GM18868 (cell line): Measurements from ENCODE around the gene ABAT.
A peak's percentile ranks its signal among the peaks of the same experiment; 100 is the strongest.

Experiments
- ATAC-seq: cut with Tn5 transposase; IDR thresholded peaks from one replicate; pipeline ENCODE4 v1.9.1; 2021; ENCODE audit warnings: mild to moderate bottlenecking, moderate library complexity; ENCODE audit not compliant: unreplicated experiment

ABAT gene

GRCh38 chr16:8674413-8675022 is at the start of gene ABAT:
ABAT (plus strand) TSS chr16:8674617; CDS start chr16:8735740, 61,123 bp downstream.
- peak; percentile 100 for ATAC-seq

GRCh38 chr16:8625491-8626087 is 48.8 kb upstream of the ABAT start:
- no peak for ATAC-seq

GRCh38 chr16:8626946-8627345 is 47.5 kb upstream of the ABAT start:
- ATAC-seq: no peak

- ATAC-seq: no peak
Observed at GRCh38 chr16:8627456-8627855, 47.0 kb upstream of the ABAT start.

DNA sequence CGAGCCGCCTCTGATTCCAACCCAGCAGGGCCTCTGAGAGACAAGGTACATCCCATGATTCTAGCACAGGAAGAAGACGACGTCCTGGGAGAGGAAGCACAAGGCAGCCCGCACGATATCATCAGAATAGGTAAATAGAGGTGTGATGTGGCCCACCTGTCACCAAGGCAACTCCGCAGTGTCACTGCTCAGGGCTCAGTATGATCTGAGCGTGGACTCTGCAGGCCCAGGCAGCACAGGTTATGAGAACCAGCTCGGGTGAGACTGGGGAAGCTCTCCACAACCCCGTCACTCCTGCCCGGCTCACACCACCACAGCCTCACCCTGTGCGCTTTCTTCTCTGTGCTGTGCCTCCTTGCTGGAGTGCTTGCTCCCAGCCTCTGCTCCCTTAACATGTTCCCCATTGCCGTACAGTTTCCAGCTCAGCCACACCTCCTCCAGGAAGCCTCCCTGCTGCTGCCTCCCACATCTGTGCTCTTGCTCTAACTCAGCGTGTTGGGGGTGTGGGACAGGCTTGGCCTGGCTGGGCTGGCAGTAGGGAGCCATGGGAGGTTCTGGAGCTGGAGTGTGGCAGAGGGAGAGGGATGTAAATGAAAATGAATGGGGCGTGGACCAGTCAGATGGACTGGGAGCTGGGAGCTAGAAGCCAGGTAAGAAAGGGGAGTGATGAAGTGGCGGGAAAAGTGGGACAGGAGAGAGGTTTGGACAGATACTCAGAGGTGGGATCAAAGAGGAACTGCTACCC is 45.3 kb upstream of the ABAT start:
- no peak for ATAC-seq

- no peak for ATAC-seq
Observed at GRCh38 chr16:8630255-8630953, 44.0 kb upstream of the ABAT start.

- ATAC-seq: no peak
Observed at GRCh38 chr16:8631373-8631772, 43.0 kb upstream of the ABAT start.

DNA sequence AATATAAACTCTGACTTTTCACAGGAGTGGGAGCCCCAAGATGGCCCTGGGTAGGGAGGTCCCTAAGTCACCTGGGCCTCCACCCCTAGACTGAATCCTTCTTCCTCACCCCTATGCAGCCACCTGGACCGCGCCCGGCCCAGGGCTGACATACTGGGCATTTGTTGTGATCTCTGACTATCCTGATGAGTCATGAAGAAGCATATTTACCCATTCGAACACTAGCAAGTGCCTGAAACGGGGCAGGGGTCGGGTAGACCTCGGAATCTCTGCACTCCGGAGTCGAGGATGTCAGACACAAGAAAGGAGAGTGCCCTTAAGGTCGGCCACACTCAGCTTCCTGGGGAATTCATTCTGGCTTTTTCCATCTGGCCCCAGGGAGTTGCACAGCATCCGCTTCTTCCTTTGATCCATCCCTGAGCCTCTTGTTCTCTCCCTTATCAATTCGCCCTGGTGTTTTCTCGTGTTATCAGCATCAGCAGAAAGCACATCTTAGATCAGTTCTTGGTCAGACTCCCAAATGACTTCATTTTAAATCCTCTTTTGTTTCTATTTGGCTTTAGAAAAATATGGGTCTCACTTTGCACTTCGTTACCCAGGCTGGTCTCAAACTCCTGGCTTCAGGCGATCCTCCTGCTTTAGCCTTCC is 42.5 kb upstream of the ABAT start:
- ATAC-seq: no peak

- ATAC-seq: no peak
Observed at GRCh38 chr16:8632675-8633182, 41.7 kb upstream of the ABAT start.

DNA sequence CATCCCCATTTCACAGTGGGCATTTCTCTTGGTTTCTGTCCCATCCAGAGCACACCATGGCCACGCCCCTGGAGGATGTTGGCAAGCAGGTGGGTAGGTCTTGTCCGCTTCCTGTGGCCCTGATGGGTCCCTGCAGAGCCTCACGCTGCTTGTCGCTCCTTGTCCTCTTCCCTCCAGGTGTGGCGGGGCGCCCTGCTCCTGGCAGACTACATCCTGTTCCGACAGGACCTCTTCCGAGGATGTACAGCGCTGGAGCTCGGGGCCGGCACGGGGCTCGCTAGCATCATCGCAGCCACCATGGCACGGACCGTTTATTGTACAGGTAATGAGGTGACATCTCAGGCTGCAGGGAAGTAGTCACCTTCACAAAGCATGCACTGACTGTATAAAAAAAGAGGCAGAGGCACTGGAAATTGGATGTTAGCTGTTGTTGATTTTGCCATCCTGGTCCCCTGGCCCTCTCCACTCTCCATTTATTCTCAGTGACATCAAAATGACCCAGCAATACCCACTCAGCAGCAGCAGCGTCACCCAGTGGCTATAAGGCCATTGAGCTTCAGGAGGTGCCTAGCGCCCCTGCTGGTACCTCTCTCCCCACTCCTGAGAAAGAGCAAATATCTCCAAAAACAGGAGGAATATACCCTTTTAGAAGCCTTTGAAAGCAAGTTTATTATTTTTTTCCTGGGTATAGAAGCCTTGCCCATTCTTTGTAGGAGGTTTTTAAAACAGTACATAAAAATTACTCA is 39.3 kb upstream of the ABAT start:
- no peak for ATAC-seq

- ATAC-seq: no peak
Observed at GRCh38 chr16:8639694-8640093, 34.7 kb upstream of the ABAT start.

- ATAC-seq: no peak
Observed at GRCh38 chr16:8641671-8642070, 32.7 kb upstream of the ABAT start.

GRCh38 chr16:8642146-8642545 is 32.3 kb upstream of the ABAT start:
- no peak for ATAC-seq

GRCh38 chr16:8644211-8645140 is 29.9 kb upstream of the ABAT start:
- ATAC-seq: no peak

GRCh38 chr16:8645141-8645521 is 29.3 kb upstream of the ABAT start:
- no peak for ATAC-seq

DNA sequence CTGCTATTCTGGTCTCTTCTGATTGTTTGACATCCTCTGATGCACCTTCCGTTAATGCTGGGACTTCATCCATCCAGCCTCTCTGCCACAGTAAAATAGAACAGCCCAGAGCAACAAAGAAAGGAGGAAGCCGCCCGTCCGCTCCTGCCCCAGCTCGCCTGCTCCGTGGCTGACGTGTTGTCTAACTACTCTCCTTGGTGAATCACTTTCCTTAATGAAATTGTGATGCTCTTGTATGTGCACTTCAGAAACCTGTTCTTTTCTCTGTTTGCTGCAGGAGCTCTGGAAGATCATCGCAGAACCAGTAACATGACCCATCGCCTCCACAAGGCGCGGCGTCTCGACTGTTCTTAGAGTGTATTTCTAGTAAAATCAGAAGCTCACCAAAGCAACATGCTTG is 28.6 kb upstream of the ABAT start:
- ATAC-seq: no peak

DNA sequence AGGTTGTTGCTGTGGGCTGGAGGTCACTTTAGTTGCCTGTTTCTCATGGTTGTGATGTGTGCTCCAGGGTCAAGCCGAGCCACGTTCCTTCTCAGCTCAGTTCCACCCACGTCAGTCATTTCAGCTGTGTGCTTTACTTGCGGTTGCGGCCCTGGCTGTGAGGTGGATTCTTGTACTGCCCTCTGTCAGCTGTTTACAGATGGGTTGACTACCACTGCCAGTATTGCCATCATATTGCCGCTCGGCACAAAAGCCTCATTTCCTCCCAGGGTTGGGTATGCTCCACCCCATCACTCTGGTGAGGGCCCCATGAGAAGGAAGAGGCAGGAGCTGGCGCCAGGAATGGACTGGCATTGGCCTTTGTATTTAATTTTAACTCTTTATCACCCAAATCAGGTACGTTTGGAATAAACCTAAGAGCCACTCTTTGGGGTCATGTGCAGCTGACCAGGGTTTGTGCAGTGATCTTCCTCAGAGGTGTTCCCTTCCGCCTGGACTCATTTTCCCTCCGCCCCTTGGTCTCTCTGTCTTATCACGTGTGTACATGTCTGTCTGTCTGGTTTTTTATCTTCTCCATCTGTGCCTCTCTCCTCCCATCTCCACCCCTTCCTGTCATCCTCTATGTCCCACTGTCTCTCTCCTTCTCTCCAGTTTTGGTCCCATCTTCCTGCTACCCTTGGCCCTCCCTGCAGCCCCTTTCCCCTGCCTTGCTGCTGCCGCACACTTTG is 27.9 kb upstream of the ABAT start:
- ATAC-seq: no peak

GRCh38 chr16:8647721-8648318 is 26.6 kb upstream of the ABAT start:
- ATAC-seq: no peak
